CD4-positive, alpha-beta T cell (primary cell): Measurements from ENCODE around the gene IGFBP5. TPM values are rescaled to one million over a fixed set of nuclear protein-coding genes. Genes with fewer than 3 reads are reported as not detected.

Experiments
- ATAC-seq: fragments of 200-7000 bp; cut with Tn5 transposase; one replicate; pipeline ENCODE4 v1.10.0; 2022; ENCODE audit warnings: mild to moderate bottlenecking; ENCODE audit not compliant: poor library complexity
- CTCF ChIA-PET: fragments of 350-600 bp; sonication (Branson Sonifier 250); formaldehyde crosslinking; loops from one replicate; lab custom pipeline; 2021; ENCODE audit warnings: antibody characterized with exemption, inconsistent platforms; lab: Charles Lee
- POLR2A ChIA-PET: fragments of 350-600 bp; sonication (Branson Sonifier 250); formaldehyde crosslinking; loops from one replicate; lab custom pipeline; 2021; ENCODE audit warnings: antibody characterized with exemption, inconsistent platforms; lab: Charles Lee
- DNase-seq, 14 experiments: peaks; one replicate each; pipeline ENCODE4 v3.0.0-alpha.2; 2013 to 2020; ENCODE audit warnings: mixed read lengths in 2 of 14
- H3K27ac ChIP-seq, 2 donors: one replicate each; pipeline versions ENCODE4 v1.5.1 to v1.7.0; 2013; ENCODE audit warnings: low read length in 2 of 2, low read depth in 1 of 2, mild to moderate bottlenecking in 1 of 2
- H3K27me3 ChIP-seq, 2 experiments: 1 replicate in 1 of 2; 2 replicates in 1 of 2; pipeline versions ENCODE4 v1.6.1 to v1.7.0; 2013; ENCODE audit warnings: low read length in 2 of 2, control low read depth in 1 of 2, mild to moderate bottlenecking in 1 of 2, moderate library complexity in 1 of 2; ENCODE audit not compliant: insufficient read depth in 2 of 2, control insufficient read depth in 1 of 2
- H3K36me3 ChIP-seq: one replicate; pipeline ENCODE4 v1.6.1; 2013; ENCODE audit warnings: low read length, control low read depth; ENCODE audit not compliant: insufficient read depth
- H3K4me1 ChIP-seq: one replicate; pipeline ENCODE4 v1.6.1; 2013; ENCODE audit warnings: low read length, control low read depth; ENCODE audit not compliant: insufficient read depth
- H3K4me3 ChIP-seq: one replicate; pipeline ENCODE4 v1.5.1; 2013; ENCODE audit warnings: mild to moderate bottlenecking, low read length, moderate library complexity
- H3K9me3 ChIP-seq, 2 experiments: 1 replicate in 1 of 2; 2 replicates in 1 of 2; pipeline versions ENCODE4 v1.6.1 to v1.7.0; 2013; ENCODE audit warnings: low read length in 2 of 2, mild to moderate bottlenecking in 2 of 2, control low read depth in 1 of 2, moderate library complexity in 1 of 2; ENCODE audit not compliant: control insufficient read depth in 1 of 2, insufficient read depth in 1 of 2
- H3K27ac Mint-ChIP-seq: one replicate; pipeline ENCODE4 v1.8.0; 2020; ENCODE audit warnings: mixed read lengths
- H3K27me3 Mint-ChIP-seq: one replicate; pipeline ENCODE4 v1.8.0; 2021; ENCODE audit warnings: mixed read lengths
- H3K36me3 Mint-ChIP-seq: one replicate; pipeline ENCODE4 v1.8.0; 2021; ENCODE audit warnings: low read depth, mixed read lengths
- H3K4me1 Mint-ChIP-seq: one replicate; pipeline ENCODE4 v1.8.0; 2021; ENCODE audit warnings: low read depth, mixed read lengths
- H3K4me3 Mint-ChIP-seq: one replicate; pipeline ENCODE4 v1.8.0; 2020; ENCODE audit warnings: mild to moderate bottlenecking, mixed read lengths
- H3K9me3 Mint-ChIP-seq: one replicate; pipeline ENCODE4 v1.8.0; 2020; ENCODE audit warnings: mixed read lengths
- intact Hi-C, 2 experiments: fragments of 100-400 bp; cut with DNase I in 1 of 2; cut with micrococcal nuclease in 1 of 2; formaldehyde crosslinking; loops; one replicate each; pipeline versions ENCODE4 v1.15.1 to v1.9.0; 2023 to 2025; cut with DNase I, micrococcal nuclease
- total RNA-seq, 174 experiments: library from RNA in 2 of 174; stranded (reverse) in 2 of 174; gene quantifications; one replicate each; pipeline ENCODE4 v1.2.3 and lab custom pipeline; 2021 to 2026
- TF ChIP-seq, protein P1 (sequence below): fragments of 200-600 bp; IDR thresholded peaks from one replicate; pipeline ENCODE4 v1.8.0; 2022; ENCODE audit warnings: antibody characterized with exemption, mild to moderate bottlenecking

The IGFBP5 gene
- total RNA-seq, 2 experiments from 2014 or later = not detected

GRCh38 chr2:216633616-216634369 lies 61.6 kb downstream of the IGFBP5 start:
- Histone ChIP-seq H3K9me3 (peaks cover 0 to 10% of the 10 kb centered on the region in 2 experiments), H3K4me1 (peaks cover 11% of the 10 kb centered on the region), H3K4me3 (peak overlapping the region; percentile 14), H3K36me3 (no peaks in the 10 kb centered on the region), H3K27ac (no peak overlapping the region), H3K27me3 (peaks cover 24 to 49% of the 10 kb centered on the region in 2 experiments)
- intact Hi-C loops = no loop called here
- Mint-ChIP-seq H3K4me3 (peak overlapping the region; percentile 76), H3K27ac (no peak overlapping the region), H3K36me3 (no peaks in the 10 kb centered on the region), H3K27me3 (peaks cover 81% of the 10 kb centered on the region), H3K4me1 (peaks cover 32% of the 10 kb centered on the region), H3K9me3 (no peaks in the 10 kb centered on the region)
- ChIA-PET POLR2A (no interaction called here), CTCF (no interaction called here)
- TF ChIP-seq, protein P1, sequence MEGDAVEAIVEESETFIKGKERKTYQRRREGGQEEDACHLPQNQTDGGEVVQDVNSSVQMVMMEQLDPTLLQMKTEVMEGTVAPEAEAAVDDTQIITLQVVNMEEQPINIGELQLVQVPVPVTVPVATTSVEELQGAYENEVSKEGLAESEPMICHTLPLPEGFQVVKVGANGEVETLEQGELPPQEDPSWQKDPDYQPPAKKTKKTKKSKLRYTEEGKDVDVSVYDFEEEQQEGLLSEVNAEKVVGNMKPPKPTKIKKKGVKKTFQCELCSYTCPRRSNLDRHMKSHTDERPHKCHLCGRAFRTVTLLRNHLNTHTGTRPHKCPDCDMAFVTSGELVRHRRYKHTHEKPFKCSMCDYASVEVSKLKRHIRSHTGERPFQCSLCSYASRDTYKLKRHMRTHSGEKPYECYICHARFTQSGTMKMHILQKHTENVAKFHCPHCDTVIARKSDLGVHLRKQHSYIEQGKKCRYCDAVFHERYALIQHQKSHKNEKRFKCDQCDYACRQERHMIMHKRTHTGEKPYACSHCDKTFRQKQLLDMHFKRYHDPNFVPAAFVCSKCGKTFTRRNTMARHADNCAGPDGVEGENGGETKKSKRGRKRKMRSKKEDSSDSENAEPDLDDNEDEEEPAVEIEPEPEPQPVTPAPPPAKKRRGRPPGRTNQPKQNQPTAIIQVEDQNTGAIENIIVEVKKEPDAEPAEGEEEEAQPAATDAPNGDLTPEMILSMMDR = no peak
- ATAC-seq (no peak), DNase-seq (no peak)

- H3K27me3 ChIP-seq = peaks cover 24 to 49% of the 10 kb centered on the region in 2 experiments
- H3K4me1 ChIP-seq = peaks cover 11% of the 10 kb centered on the region
- H3K36me3 Mint-ChIP-seq = no peaks in the 10 kb centered on the region
- POLR2A ChIA-PET = no interaction called here
- peaks cover 0 to 10% of the 10 kb centered on the region in 2 experiments for H3K9me3 ChIP-seq
- H3K4me1 Mint-ChIP-seq = peaks cover 32% of the 10 kb centered on the region
- H3K36me3 ChIP-seq = no peaks in the 10 kb centered on the region
- no peaks in the 10 kb centered on the region for H3K9me3 Mint-ChIP-seq
- H3K4me3 Mint-ChIP-seq = peak within 1 kb of the TSS; percentile 76
- peaks cover 78% of the 10 kb centered on the region for H3K27me3 Mint-ChIP-seq
- ATAC-seq (no peak), DNase-seq (peak in 1 of 14 experiments; percentile 16)
- CTCF ChIA-PET = no interaction called here
- TF ChIP-seq, protein P1 = no peak
- H3K4me3 ChIP-seq = peak within 1 kb of the TSS; percentile 14
- intact Hi-C loops = no loop called here
- H3K27ac ChIP-seq = no peak within 1 kb of the TSS
- H3K27ac Mint-ChIP-seq = no peak within 1 kb of the TSS
Measured at GRCh38 chr2:216632952-216633615, 62.3 kb downstream of the IGFBP5 start, which contains the start of gene IGFBP2. IGFBP2 (plus strand) TSS chr2:216633420; CDS start chr2:216633524, 104 bp downstream.

GRCh38 chr2:216632346-216632951 lies 62.9 kb downstream of the IGFBP5 start:
- Histone ChIP-seq H3K27me3 (peaks cover 24 to 47% of the 10 kb centered on the region in 2 experiments), H3K36me3 (no peaks in the 10 kb centered on the region), H3K4me1 (peaks cover 11% of the 10 kb centered on the region), H3K4me3 (no peak overlapping the region), H3K27ac (no peak overlapping the region), H3K9me3 (peaks cover 0 to 10% of the 10 kb centered on the region in 2 experiments)
- H3K27me3 Mint-ChIP-seq = peaks cover 75% of the 10 kb centered on the region
- DNase-seq (no peak), ATAC-seq (no peak)
- peaks cover 32% of the 10 kb centered on the region for H3K4me1 Mint-ChIP-seq
- H3K36me3 Mint-ChIP-seq = no peaks in the 10 kb centered on the region
- H3K27ac Mint-ChIP-seq = no peak overlapping the region
- intact Hi-C loops = no loop called here
- ChIA-PET POLR2A (no interaction called here), CTCF (no interaction called here)
- peak overlapping the region; percentile 59 for H3K4me3 Mint-ChIP-seq
- TF ChIP-seq, protein P1 = no peak
- H3K9me3 Mint-ChIP-seq = no peaks in the 10 kb centered on the region
